HepG2 (cell line): ENCODE results near the gene PRR14. TPM values are rescaled to one million over a fixed set of nuclear protein-coding genes. Genes with fewer than 3 reads are reported as not detected.
A peak's percentile ranks its signal among the peaks of the same experiment; 100 is the strongest.

Experiments
- AGO2 ChIP-seq: fragments of 200-400 bp; formaldehyde crosslinking; optimal IDR thresholded peaks from 2 replicates; pipeline ENCODE3; 2017; ENCODE audit warnings: mild to moderate bottlenecking, low read depth, low read length, moderate library complexity
- ATAD3A ChIP-seq: sonication (generic); formaldehyde crosslinking; IDR thresholded peaks from 2 replicates; pipeline ENCODE4 v1.4.0; 2020; ENCODE audit warnings: missing genetic modification reagents
- BORCS8-MEF2B ChIP-seq: sonication (generic); formaldehyde crosslinking; IDR thresholded peaks from 2 replicates; pipeline ENCODE4 v1.8.0; 2022; ENCODE audit warnings: mild to moderate bottlenecking, missing genetic modification reagents
- CBX1 ChIP-seq: IDR thresholded peaks from one replicate; pipeline ENCODE4 v1.6.1; 2016; ENCODE audit warnings: antibody characterized with exemption, low read depth
- CREB1 ChIP-seq, 2 experiments: fragments of 450-650 bp in 1 of 2; IDR thresholded peaks; 2 replicates each; pipeline ENCODE4 v1.6.1; 2016 to 2017; ENCODE audit warnings: control low read depth in 1 of 2, mild to moderate bottlenecking in 1 of 2, missing compliant biosample characterization in 1 of 2, missing genetic modification characterization in 1 of 2
- PCBP1 ChIP-seq: fragments of 200-400 bp; formaldehyde crosslinking; IDR thresholded peaks from 2 replicates; pipeline ENCODE4 v1.6.1; 2017; ENCODE audit warnings: mild to moderate bottlenecking, low read depth, low read length, borderline replicate concordance
- POGZ ChIP-seq: sonication (generic); formaldehyde crosslinking; IDR thresholded peaks from 2 replicates; pipeline ENCODE4 v1.4.0; 2020; ENCODE audit warnings: mild to moderate bottlenecking, missing genetic modification reagents
- RBFOX2 ChIP-seq: fragments of 200-400 bp; formaldehyde crosslinking; IDR thresholded peaks from 2 replicates; pipeline ENCODE4 v1.6.1; 2017; ENCODE audit warnings: low read depth, mild to moderate bottlenecking, low read length
- THYN1 ChIP-seq: sonication (generic); formaldehyde crosslinking; IDR thresholded peaks from 2 replicates; pipeline ENCODE4 v1.8.1; 2023; ENCODE audit warnings: low read depth, mild to moderate bottlenecking, moderate library complexity, missing genetic modification reagents, borderline replicate concordance
- TOPORS ChIP-seq: sonication (generic); formaldehyde crosslinking; IDR thresholded peaks from 2 replicates; pipeline ENCODE4 v1.8.0; 2023; ENCODE audit warnings: mild to moderate bottlenecking, missing genetic modification reagents
- ZNF232 ChIP-seq: sonication (generic); formaldehyde crosslinking; IDR thresholded peaks from 2 replicates; pipeline ENCODE4 v1.4.0; 2020; ENCODE audit warnings: missing genetic modification reagents, borderline replicate concordance
- ZNF274 ChIP-seq: sonication (generic); formaldehyde crosslinking; IDR thresholded peaks from 2 replicates; pipeline ENCODE4 v1.5.1; 2020; ENCODE audit warnings: mild to moderate bottlenecking, missing genetic modification reagents
- ZNF331 ChIP-seq: sonication (generic); formaldehyde crosslinking; IDR thresholded peaks from 2 replicates; pipeline ENCODE4 v1.4.0; 2020; ENCODE audit warnings: missing genetic modification reagents
- ZNF335 ChIP-seq: sonication (generic); formaldehyde crosslinking; IDR thresholded peaks from 2 replicates; pipeline ENCODE4 v1.4.0; 2020; ENCODE audit warnings: missing genetic modification reagents
- ZNF446 ChIP-seq: sonication (generic); formaldehyde crosslinking; IDR thresholded peaks from 2 replicates; pipeline ENCODE4 v1.5.0; 2020; ENCODE audit warnings: mild to moderate bottlenecking, missing genetic modification reagents
- ZNF564 ChIP-seq: sonication (generic); formaldehyde crosslinking; IDR thresholded peaks from 2 replicates; pipeline ENCODE4 v1.8.1; 2023; ENCODE audit warnings: mild to moderate bottlenecking, missing genetic modification reagents
- ZNF644 ChIP-seq: IDR thresholded peaks from 2 replicates; pipeline ENCODE4 v1.6.1; 2016; ENCODE audit warnings: low read depth
- ZNF75D ChIP-seq: sonication (generic); formaldehyde crosslinking; IDR thresholded peaks from 2 replicates; pipeline ENCODE4 v1.8.1; 2023; ENCODE audit warnings: missing genetic modification reagents, mild to moderate bottlenecking, borderline replicate concordance
- ZNF792 ChIP-seq: IDR thresholded peaks from 2 replicates; pipeline ENCODE4 v1.6.1; 2016
- polyA plus RNA-seq, 8 experiments: library from polyadenylated mRNA; depleted of rRNA in 3 of 8; stranded (reverse) in 7 of 8; unstranded in 1 of 8; fragments of >200 nt; fragmentation: Illumina TruSeq in 4 of 8; extraction: Trizol in 4 of 8; gene quantifications; 2 replicates each; pipeline versions ENCODE4 v1.2.1 to v1.2.3, GENCODE V29; 2011 to 2016; ENCODE audit warnings: low read depth in 4 of 8, missing spikeins in 1 of 8, mixed read lengths in 1 of 8; ENCODE audit not compliant: insufficient read depth in 1 of 8
- total RNA-seq, 5 experiments: library from RNA; depleted of rRNA; stranded (reverse); fragments of >200 nt; fragmentation: Illumina TruSeq; extraction: Trizol; gene quantifications; 2 replicates each; pipeline ENCODE4 v1.2.3, GENCODE V29; 2016; ENCODE audit warnings: low read depth in 1 of 5
- TF ChIP-seq, protein P1 (sequence below): IDR thresholded peaks from 2 replicates; pipeline ENCODE4 v1.6.1; 2016; ENCODE audit warnings: low read depth, control low read depth
- TF ChIP-seq, protein P2 (sequence below): sonication (generic); formaldehyde crosslinking; IDR thresholded peaks from 2 replicates; pipeline ENCODE4 v1.9.0; 2021; ENCODE audit warnings: missing genetic modification reagents, borderline replicate concordance
- TF ChIP-seq, protein P3 (sequence below): sonication (generic); formaldehyde crosslinking; conservative IDR thresholded peaks from 2 replicates; pipeline ENCODE4 v1.4.0; 2020; ENCODE audit warnings: missing genetic modification reagents
- TF ChIP-seq, protein P4 (sequence below): sonication (generic); formaldehyde crosslinking; IDR thresholded peaks from 2 replicates; pipeline ENCODE4 v1.4.0; 2020; ENCODE audit warnings: mild to moderate bottlenecking, low read depth, missing genetic modification reagents

PRR14 gene
- total and polyA plus RNA-seq, 2 of the 13 experiments (the other 11 are each of a cell fraction or from before 2014, with no cell fraction given): 8.4 to 11.0 TPM

DNA sequence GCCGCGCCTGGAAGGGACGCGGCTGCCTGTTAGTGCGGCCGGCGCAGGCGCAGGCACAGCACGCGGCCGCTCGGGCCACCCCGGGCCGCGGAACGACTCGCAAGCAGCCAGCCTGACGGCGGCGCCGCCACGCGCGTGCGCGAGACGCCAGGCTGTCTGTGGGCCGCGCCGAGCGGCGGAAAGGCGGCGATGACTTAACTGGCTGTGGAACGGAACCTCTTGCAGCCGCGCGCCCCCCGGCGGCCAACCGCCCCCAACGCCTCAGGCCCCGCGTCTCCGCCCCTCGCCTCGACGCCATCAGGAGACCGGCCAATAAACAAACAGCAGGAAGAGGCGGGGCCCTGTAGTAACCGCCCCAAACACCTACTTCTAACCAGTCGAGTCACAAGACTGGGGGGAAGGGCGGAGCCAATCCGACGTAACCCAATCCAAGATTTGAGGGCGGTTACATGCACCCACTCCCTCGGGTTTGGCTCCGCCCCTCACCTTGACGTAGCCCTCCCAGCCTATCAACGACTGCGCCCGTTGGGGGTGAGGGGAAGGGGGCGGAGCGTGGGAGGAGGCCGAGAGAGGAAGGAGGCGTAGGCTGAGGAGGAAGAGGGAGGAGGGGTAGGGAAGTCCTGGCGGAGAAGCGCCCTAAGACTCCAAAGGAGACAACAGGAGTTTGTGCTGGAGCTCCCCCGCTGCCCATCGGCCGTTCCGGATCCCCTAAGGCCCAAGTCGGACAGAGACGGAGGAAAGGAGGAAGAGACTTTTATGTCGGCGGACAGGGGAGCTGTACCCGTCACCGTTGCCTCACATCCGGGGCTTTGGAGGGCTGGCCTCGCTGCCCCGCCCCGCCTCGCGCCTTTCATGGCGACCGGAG lies 7.3 kb downstream of the PRR14 start, which contains the start of gene FBRS (continued):
- TF ChIP-seq BORCS8-MEF2B (peak; percentile 67), CBX1 (peak; percentile 93), ZNF792 (CRISPR knock-in tag) (peak; percentile 31), CREB1 (IDR thresholded peaks at IDR 0.05) (peak; percentile 90), CREB1 (CRISPR knock-in tag; IDR thresholded peaks at IDR 0.05) (peak; percentile 94), POGZ (peak; percentile 60; the same call in 1 of the 2 replicates), THYN1 (CRISPR knock-in tag) (no peak), ZNF274 (CRISPR knock-in tag) (peak; percentile 16), ATAD3A (CRISPR knock-in tag) (no peak), ZNF232 (CRISPR knock-in tag) (no peak), ZNF564 (CRISPR knock-in tag) (peak; percentile 81; the same call in 1 of the 2 replicates), ZNF644 (CRISPR knock-in tag) (no peak), ZNF335 (peak; percentile 84; the same call in 1 of the 2 replicates), PCBP1 (peak; percentile 96), RBFOX2 (peak; percentile 77), AGO2 (peak; percentile 90), ZNF446 (CRISPR knock-in tag) (no peak; the same call in 1 of the 2 replicates), TOPORS (no peak; the same call in 1 of the 2 replicates), ZNF75D (CRISPR knock-in tag) (no peak), ZNF331 (peak; percentile 51; the same call in 1 of the 2 replicates)
- TF ChIP-seq, protein P1, sequence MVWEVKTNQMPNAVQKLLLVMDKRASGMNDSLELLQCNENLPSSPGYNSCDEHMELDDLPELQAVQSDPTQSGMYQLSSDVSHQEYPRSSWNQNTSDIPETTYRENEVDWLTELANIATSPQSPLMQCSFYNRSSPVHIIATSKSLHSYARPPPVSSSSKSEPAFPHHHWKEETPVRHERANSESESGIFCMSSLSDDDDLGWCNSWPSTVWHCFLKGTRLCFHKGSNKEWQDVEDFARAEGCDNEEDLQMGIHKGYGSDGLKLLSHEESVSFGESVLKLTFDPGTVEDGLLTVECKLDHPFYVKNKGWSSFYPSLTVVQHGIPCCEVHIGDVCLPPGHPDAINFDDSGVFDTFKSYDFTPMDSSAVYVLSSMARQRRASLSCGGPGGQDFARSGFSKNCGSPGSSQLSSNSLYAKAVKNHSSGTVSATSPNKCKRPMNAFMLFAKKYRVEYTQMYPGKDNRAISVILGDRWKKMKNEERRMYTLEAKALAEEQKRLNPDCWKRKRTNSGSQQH (CRISPR knock-in tag): peak; percentile 37; the same call in 1 of the 2 replicates
- TF ChIP-seq, protein P2, sequence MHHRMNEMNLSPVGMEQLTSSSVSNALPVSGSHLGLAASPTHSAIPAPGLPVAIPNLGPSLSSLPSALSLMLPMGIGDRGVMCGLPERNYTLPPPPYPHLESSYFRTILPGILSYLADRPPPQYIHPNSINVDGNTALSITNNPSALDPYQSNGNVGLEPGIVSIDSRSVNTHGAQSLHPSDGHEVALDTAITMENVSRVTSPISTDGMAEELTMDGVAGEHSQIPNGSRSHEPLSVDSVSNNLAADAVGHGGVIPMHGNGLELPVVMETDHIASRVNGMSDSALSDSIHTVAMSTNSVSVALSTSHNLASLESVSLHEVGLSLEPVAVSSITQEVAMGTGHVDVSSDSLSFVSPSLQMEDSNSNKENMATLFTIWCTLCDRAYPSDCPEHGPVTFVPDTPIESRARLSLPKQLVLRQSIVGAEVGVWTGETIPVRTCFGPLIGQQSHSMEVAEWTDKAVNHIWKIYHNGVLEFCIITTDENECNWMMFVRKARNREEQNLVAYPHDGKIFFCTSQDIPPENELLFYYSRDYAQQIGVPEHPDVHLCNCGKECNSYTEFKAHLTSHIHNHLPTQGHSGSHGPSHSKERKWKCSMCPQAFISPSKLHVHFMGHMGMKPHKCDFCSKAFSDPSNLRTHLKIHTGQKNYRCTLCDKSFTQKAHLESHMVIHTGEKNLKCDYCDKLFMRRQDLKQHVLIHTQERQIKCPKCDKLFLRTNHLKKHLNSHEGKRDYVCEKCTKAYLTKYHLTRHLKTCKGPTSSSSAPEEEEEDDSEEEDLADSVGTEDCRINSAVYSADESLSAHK (CRISPR knock-in tag): no peak
- TF ChIP-seq, protein P3, sequence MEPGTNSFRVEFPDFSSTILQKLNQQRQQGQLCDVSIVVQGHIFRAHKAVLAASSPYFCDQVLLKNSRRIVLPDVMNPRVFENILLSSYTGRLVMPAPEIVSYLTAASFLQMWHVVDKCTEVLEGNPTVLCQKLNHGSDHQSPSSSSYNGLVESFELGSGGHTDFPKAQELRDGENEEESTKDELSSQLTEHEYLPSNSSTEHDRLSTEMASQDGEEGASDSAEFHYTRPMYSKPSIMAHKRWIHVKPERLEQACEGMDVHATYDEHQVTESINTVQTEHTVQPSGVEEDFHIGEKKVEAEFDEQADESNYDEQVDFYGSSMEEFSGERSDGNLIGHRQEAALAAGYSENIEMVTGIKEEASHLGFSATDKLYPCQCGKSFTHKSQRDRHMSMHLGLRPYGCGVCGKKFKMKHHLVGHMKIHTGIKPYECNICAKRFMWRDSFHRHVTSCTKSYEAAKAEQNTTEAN (CRISPR knock-in tag): 0 out of 2 replicates have a peak, but pooled peaks have one; percentile 28
- TF ChIP-seq, protein P4, sequence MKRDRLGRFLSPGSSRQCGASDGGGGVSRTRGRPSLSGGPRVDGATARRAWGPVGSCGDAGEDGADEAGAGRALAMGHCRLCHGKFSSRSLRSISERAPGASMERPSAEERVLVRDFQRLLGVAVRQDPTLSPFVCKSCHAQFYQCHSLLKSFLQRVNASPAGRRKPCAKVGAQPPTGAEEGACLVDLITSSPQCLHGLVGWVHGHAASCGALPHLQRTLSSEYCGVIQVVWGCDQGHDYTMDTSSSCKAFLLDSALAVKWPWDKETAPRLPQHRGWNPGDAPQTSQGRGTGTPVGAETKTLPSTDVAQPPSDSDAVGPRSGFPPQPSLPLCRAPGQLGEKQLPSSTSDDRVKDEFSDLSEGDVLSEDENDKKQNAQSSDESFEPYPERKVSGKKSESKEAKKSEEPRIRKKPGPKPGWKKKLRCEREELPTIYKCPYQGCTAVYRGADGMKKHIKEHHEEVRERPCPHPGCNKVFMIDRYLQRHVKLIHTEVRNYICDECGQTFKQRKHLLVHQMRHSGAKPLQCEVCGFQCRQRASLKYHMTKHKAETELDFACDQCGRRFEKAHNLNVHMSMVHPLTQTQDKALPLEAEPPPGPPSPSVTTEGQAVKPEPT (CRISPR knock-in tag): peak; percentile 83; the same call in 1 of the 2 replicates
